ENCODE results near the gene ULK1. TPM values are rescaled to one million over a fixed set of nuclear protein-coding genes. Genes with fewer than 3 reads are reported as not detected.

ULK1 gene
- total RNA-seq, 1 experiment from 2014 or later, result 72.1 TPM

DNA sequence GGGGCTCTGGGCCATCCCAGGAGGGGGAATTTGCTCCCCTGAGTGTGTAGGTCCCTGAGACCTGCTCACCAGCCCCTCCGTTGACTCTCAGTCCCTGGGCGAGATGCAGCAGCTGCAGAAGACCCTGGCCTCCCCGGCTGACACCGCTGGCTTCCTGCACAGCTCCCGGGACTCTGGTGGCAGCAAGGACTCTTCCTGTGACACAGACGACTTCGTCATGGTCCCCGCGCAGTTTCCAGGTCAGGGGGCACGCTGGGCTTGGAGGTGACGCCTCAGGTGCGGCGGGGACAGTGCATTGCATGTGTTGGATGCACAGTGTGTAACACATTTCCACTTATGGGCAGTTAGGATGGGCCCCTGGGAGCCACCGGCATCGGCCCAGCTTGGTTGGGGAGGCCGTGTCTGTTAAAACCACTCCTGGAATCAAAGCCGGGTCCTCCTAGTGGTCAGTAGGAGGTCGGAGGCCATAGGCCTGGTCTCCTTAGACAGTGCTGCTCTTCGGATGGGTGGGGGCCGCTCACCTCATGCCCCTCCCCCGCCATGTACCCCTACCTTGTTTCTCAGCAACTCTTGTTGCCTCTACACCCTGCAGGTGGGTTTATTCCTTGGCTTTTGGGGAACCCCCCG lies 17.5 kb downstream of the ULK1 start:
- H3K4me3 ChIP-seq (ENCODE audit: low read depth in 2 of 2, low read length in 2 of 2), result no peak overlapping the region
- H3K27ac ChIP-seq (ENCODE audit: low read length), result 0 out of 2 replicates have a peak overlapping the region, but pooled peaks have one; percentile 23
- BruUV-seq (replicated peaks), result no TSS peak
- ChIA-PET CTCF (no interaction called here), POLR2A (interaction anchor here (0.6 kb wide), 1 partner anchor 47 kb away, joined by 3 read pairs; no protein-coding TSS in a partner anchor)
- intact Hi-C loops (cut with micrococcal nuclease; ENCODE audit: unreplicated experiment), result no loop called here
- in situ Hi-C loops (cut with HindIII; ENCODE audit: low pct_unique_long_range_greater_than_20kb, low sequenced_read_pairs), result no loop called here
- TF ChIP-seq, protein P1, sequence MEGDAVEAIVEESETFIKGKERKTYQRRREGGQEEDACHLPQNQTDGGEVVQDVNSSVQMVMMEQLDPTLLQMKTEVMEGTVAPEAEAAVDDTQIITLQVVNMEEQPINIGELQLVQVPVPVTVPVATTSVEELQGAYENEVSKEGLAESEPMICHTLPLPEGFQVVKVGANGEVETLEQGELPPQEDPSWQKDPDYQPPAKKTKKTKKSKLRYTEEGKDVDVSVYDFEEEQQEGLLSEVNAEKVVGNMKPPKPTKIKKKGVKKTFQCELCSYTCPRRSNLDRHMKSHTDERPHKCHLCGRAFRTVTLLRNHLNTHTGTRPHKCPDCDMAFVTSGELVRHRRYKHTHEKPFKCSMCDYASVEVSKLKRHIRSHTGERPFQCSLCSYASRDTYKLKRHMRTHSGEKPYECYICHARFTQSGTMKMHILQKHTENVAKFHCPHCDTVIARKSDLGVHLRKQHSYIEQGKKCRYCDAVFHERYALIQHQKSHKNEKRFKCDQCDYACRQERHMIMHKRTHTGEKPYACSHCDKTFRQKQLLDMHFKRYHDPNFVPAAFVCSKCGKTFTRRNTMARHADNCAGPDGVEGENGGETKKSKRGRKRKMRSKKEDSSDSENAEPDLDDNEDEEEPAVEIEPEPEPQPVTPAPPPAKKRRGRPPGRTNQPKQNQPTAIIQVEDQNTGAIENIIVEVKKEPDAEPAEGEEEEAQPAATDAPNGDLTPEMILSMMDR (IDR thresholded peaks at IDR 0.05), result no peak
- TF ChIP-seq TCF7L2 (IDR thresholded peaks at IDR 0.05; ENCODE audit: low read depth, low read length) (no peak), SIN3A (IDR thresholded peaks at IDR 0.05; ENCODE audit: borderline replicate concordance, insufficient read depth, low read depth, low read length) (no peak), POLR2AphosphoS5 (IDR thresholded peaks at IDR 0.05; ENCODE audit: low read depth, low read length) (no peak)
- TF ChIP-seq, protein P2, sequence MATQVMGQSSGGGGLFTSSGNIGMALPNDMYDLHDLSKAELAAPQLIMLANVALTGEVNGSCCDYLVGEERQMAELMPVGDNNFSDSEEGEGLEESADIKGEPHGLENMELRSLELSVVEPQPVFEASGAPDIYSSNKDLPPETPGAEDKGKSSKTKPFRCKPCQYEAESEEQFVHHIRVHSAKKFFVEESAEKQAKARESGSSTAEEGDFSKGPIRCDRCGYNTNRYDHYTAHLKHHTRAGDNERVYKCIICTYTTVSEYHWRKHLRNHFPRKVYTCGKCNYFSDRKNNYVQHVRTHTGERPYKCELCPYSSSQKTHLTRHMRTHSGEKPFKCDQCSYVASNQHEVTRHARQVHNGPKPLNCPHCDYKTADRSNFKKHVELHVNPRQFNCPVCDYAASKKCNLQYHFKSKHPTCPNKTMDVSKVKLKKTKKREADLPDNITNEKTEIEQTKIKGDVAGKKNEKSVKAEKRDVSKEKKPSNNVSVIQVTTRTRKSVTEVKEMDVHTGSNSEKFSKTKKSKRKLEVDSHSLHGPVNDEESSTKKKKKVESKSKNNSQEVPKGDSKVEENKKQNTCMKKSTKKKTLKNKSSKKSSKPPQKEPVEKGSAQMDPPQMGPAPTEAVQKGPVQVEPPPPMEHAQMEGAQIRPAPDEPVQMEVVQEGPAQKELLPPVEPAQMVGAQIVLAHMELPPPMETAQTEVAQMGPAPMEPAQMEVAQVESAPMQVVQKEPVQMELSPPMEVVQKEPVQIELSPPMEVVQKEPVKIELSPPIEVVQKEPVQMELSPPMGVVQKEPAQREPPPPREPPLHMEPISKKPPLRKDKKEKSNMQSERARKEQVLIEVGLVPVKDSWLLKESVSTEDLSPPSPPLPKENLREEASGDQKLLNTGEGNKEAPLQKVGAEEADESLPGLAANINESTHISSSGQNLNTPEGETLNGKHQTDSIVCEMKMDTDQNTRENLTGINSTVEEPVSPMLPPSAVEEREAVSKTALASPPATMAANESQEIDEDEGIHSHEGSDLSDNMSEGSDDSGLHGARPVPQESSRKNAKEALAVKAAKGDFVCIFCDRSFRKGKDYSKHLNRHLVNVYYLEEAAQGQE (IDR thresholded peaks at IDR 0.05; ENCODE audit: insufficient read depth in 1 of 2, low read depth in 2 of 2, low read length in 1 of 2), result no peak
- DNase-seq (ENCODE audit: low read depth, low spot score) (no peak), ATAC-seq (peak; percentile 32)
- H3K4me1 ChIP-seq (ENCODE audit: control insufficient read depth, insufficient read depth, low read length), result peaks cover 9% of the 10 kb centered on the region
- H3K9me3 ChIP-seq (ENCODE audit: control insufficient read depth, insufficient read depth, low read depth, low read length), result no peaks in the 10 kb centered on the region
- H3K27me3 ChIP-seq (ENCODE audit: control insufficient read depth, insufficient read depth, low read length), result no peaks in the 10 kb centered on the region
- H3K36me3 ChIP-seq (ENCODE audit: control insufficient read depth, insufficient read depth, low read length), result no peaks in the 10 kb centered on the region

DNA sequence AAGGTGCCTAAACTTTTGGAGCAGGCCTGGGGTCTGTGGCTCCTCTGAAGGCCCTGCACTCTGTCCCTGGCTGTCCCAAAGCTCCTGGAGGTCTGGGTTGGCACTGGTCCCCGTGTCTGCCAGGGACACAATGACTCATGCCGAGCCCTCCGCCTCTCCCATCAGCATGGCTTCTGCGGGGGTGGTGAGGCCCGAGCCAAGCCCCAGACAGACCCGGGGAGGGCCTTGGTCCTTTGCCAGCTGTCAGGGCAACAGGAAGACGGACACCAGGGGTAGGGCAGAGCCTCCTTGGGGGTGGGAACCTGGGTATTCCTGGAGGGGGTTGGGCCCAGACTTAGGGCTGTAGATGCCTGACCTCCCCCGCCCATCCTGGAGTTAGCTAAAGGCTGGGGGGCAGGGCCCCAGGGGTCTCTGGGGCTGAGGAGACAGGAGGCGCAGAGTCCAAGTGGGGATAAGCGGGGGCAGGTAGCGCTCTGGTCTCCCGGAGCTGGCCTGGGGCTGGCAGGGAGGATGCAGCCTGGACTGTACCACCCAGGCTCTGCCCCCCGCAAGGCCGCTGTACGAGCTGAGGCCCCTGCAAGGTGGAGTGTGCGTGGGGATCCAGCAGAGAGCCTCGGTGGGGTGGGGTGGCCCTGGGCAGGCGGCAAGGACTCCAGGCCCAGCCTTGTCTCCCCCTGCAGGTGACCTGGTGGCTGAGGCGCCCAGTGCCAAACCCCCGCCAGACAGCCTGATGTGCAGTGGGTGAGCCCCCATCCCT lies 18.3 kb downstream of the ULK1 start:
- in situ Hi-C loops (cut with HindIII; ENCODE audit: low pct_unique_long_range_greater_than_20kb, low sequenced_read_pairs) (no loop called here), intact Hi-C loops (cut with micrococcal nuclease; ENCODE audit: unreplicated experiment) (no loop called here)
- POLR2A ChIA-PET, result no interaction called here
- H3K27ac ChIP-seq (ENCODE audit: low read length), result 0 out of 2 replicates have a peak overlapping the region, but pooled peaks have one; percentile 23
- CTCF ChIA-PET, result no interaction called here
- TF ChIP-seq SIN3A (IDR thresholded peaks at IDR 0.05; ENCODE audit: borderline replicate concordance, insufficient read depth, low read depth, low read length) (no peak), TCF7L2 (IDR thresholded peaks at IDR 0.05; ENCODE audit: low read depth, low read length) (no peak), POLR2AphosphoS5 (IDR thresholded peaks at IDR 0.05; ENCODE audit: low read depth, low read length) (no peak)
- TF ChIP-seq, protein P1 (IDR thresholded peaks at IDR 0.05), result no peak; the same call in 1 of the 2 replicates
- TF ChIP-seq, protein P2 (IDR thresholded peaks at IDR 0.05; ENCODE audit: insufficient read depth in 1 of 2, low read depth in 2 of 2, low read length in 1 of 2), result no peak
- no peaks in the 10 kb centered on the region for H3K27me3 ChIP-seq (ENCODE audit: control insufficient read depth, insufficient read depth, low read length)
- H3K4me1 ChIP-seq (ENCODE audit: control insufficient read depth, insufficient read depth, low read length), result peaks cover 9% of the 10 kb centered on the region
- DNase-seq (ENCODE audit: low read depth, low spot score) (no peak), ATAC-seq (peak; percentile 69)
- H3K4me3 ChIP-seq (ENCODE audit: low read depth in 2 of 2, low read length in 2 of 2), result no peak overlapping the region
- H3K9me3 ChIP-seq (ENCODE audit: control insufficient read depth, insufficient read depth, low read depth, low read length), result no peaks in the 10 kb centered on the region
- BruUV-seq (replicated peaks), result no TSS peak
- H3K36me3 ChIP-seq (ENCODE audit: control insufficient read depth, insufficient read depth, low read length), result no peaks in the 10 kb centered on the region

Data from Panc1 (cell line).